GM12801 (cell line): ENCODE data around the gene LMAN1L.

Source experiments
- CTCF ChIP-seq: IDR thresholded peaks from one replicate; pipeline ENCODE4 v1.5.1; 2011; ENCODE audit warnings: control low read depth; ENCODE audit not compliant: insufficient read length; ENCODE audit errors: extremely low read depth

The LMAN1L gene

GRCh38 chr15:74824976-74825375 is 12.3 kb downstream of the LMAN1L start:
- no peak for TF ChIP-seq CTCF

GRCh38 chr15:74825866-74826265 is 13.2 kb downstream of the LMAN1L start:
- no peak for TF ChIP-seq CTCF

- no peak for TF ChIP-seq CTCF
Observed at GRCh38 chr15:74826364-74826819, 13.8 kb downstream of the LMAN1L start, which contains the start of gene CPLX3. CPLX3 (plus strand) TSS chr15:74826627; CDS start chr15:74826704, 77 bp downstream.

GRCh38 chr15:74826921-74827320 is 14.3 kb downstream of the LMAN1L start:
- no peak for TF ChIP-seq CTCF

GRCh38 chr15:74827614-74828013 is 15.0 kb downstream of the LMAN1L start:
- TF ChIP-seq CTCF, result no peak

- no peak for TF ChIP-seq CTCF
Observed at GRCh38 chr15:74828835-74829234, 16.2 kb downstream of the LMAN1L start.

GRCh38 chr15:74829486-74829885 is 16.9 kb downstream of the LMAN1L start:
- TF ChIP-seq CTCF, result no peak

- no peak for TF ChIP-seq CTCF
Observed at GRCh38 chr15:74829991-74830390, 17.4 kb downstream of the LMAN1L start.
